Globus pallidus (tissue), 1 donor: Measurements from ENCODE around the gene SPOPL.

ENCODE experiments used
- DNase-seq: peaks from one replicate; pipeline ENCODE4 v3.0.0-alpha.2; 2015; ENCODE audit warnings: low spot score

Gene SPOPL

DNA sequence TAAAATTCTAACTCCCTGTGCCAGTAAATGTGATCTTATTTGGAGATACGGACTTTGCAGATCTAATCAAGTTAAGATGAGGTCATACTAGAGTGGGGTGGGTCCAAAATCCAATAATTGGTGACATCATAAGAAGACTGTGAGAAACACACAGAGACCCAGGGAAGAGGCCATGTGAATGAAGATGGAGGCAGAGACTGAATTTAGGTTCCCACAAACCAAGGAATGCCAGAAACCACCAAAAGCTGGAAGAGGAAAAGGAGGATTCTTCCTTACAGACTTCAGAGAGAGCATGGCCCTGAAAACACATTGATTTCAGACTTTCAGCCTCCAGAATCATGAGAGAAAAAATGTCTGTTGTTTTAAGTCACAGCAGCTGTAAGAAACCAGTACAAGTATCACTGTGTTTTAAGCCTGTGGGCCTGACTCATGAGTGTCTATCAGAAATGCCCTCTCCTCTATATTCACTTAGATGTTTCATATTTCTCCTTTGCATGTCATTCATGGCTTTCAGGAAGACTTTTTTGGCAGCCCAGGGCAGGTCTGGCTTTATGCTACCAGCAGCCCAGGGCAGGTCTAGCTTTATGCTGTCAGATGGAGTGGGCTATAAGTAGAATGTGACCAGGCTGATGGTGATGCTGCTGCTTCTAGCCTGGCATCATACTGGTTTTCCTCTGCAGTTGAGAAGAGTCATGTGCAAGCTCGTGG is 100.0 kb downstream of the SPOPL start:
- no peak for DNase-seq

DNA sequence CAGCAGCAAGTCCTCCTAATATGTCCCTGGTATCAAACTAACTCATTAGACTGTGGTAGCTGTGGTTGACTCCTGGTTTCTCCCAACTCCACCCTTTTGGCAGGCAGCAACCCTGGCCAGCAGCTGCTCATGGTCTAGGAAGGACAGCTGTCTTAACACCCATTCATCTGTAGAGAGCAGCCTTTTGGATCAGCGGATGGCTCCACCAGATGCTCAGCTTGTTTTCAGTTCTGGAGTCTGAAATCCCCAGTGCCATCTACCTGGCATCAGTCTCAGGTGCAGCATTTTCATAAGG is 100.5 kb downstream of the SPOPL start:
- no peak for DNase-seq

DNA sequence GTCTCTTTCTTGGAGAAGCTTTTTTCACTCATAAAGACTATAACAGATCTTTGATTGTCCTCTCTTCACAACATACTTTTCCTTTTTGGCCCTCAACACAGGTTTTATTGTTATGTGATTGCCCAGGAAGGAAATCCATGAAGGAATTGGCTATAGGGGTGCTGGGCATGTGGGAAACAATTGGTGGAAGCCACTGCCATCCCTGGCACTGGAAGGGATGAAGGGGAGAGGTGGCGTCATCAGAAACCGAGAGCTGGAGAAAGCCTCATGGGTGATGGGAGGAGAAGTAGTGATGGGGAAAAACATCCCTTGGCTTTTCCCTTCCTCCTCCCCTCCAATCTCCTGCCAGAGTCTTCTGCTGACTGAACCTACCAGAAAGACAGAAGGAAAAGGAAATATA is 106.2 kb downstream of the SPOPL start:
- no peak for DNase-seq

DNA sequence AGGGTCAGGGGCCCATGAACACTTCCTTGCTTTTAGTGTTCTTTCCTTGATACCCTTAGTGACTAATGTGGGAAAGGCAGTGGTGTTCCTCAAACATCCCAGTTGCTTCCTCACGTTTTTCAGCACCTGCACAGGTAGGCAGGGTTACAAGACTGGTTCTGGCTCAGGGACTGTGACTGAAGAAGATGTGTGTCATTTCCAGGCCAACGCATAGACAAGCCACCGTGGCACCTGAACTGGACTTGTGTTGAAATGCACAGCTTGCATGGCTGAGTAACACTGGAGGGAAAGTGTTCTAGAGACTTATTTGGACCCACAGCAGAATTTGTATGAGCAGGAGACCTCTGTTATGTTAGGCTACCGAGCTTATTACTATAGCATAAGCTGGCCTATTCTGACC is 107.9 kb downstream of the SPOPL start:
- DNase-seq = no peak

DNA sequence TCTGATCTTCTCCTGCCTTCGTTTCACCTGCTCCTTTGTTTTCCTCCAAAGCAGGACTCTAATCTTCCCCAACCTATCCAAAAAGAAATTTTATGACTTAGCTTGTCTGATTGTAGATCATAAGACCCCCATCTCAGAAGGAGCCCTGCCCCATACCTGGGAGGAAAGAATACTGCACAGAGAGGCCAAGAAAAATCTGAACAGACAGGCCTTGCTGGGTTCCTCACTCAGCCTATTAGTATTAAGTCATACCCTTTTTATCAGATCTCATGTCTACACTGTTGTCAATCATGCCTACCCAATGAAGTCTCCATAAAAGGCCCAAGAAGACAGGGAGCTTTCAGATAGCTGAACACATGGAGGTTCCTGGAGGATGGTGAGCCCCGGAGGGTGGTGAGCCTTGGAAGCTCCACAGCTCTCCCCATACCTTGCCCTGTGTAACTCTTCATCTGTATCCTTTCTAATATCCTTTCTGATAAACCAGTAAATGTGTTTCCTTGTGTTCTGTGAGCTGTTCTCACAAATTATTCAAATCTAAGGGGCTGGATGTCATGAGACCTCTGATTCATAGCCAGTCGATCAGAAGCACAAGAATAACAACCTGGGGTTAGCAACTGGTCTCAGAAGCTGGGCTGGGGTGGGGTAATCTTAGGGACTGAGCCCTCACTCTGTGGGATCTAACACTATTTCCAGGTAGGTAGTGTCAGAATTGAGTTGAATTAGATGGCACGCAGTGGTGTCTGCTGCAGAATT is 108.8 kb downstream of the SPOPL start:
- DNase-seq = no peak

DNA sequence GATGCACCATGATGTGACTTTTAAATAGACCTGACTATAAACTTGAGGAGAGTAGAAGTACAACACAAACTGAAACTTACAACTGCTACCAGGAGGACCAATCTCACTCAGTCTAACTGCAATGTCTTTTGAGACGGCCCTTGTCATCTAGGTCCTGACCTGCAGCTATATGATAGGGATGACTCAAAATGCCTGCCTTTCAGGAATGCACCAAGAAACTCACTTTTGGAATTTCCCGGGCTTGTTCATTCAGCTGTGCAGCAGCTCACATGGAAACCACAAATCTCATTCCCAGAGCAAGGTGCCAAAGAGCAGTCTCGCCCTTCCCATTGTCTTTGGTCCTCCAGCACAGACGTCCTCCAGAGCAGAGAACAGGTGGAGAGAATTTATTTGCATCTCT is 113.7 kb downstream of the SPOPL start:
- DNase-seq = no peak

DNA sequence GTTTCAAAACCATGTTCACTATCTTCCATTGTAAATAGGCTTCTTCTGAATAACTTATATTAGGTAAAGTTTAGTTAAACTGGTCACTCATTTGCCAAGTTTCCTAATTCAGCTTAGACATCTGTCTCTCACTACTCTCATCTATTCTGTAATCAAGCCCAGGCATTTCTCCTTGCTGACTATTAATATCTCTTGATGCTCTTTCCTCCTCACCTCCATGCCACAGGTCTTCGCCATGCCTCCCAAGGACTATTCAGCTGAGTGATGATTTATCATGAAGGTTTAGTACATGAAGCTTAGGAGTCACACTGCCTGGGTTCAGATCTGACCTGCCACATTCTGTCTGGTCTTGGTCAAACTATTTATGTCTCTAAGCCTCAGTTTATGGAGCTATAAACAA is 115.5 kb downstream of the SPOPL start:
- no peak for DNase-seq

DNA sequence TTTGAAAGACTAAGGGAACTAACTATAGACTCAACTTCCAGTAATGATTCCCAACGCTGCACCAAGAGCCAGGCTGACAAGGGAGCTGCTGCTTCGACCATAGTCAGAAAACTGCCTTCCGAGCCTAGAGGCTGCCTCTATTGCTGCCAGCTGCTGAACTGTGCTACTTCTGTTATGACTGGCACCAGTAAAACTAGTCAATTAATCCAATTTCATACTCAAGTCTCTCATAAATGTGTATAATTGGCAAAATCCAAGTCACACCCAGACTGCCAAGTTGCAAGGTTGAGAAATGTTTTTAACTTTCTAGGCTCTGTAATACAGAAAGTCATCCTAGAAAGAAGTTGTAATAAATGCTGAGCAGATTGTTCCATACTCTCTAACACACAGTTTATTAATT is 117.4 kb downstream of the SPOPL start:
- no peak for DNase-seq

DNA sequence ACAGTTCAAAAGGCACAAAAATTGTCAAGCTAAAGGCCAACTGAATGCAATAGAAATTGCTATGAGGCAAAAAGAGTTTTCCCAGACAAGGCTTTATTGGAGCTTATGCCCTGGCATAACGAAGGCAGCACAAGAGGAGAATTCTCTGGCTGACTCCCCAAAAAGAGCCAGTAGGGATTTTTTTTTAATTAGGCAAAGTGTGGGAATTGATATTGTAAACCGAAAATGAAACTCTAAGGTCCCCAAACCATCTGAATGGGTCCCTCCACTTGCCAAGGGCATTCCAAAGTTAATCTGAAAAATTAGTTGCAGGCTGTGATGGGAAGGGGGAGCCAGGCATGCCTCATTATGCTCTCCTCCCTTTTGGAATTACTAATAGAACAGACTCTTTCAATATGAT is 118.9 kb downstream of the SPOPL start:
- no peak for DNase-seq

DNA sequence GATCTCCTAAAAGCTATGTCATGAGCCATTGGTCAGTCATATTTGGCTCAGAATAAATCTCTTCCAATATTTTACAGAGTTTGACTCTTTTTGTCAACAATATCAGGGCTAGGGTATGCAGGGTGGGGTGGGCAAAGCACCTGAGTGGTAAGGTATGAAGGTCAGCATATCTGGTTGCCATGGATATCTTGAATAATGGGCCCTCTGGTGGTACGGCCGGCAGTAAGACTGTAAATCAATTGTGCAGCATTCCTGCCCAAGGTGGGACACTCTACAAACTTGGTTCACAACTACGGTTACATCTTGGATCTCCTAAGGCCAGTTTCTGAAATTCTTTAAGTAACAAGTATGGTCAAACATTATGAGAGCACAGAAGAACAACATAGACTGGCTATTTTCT is 119.6 kb downstream of the SPOPL start:
- no peak for DNase-seq

DNA sequence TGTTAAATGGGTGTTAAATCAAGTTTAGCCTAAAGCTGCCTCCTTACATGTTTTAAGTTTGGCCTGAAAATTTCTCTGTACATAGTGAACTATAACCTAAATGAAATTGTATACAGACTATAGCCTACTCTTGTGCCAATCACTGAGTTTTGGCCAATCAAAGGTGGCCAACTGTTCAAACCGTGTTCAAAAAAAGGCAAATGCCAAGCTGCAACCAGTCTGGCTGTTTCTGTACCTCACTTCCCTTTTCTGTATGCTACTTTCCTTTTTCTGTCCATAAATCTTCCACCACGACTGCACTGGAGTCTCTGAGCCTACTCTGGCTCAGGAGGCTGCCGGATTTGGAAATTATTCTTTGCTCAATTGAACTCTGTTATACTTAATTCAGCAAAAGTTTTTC is 121.0 kb downstream of the SPOPL start:
- no peak for DNase-seq
